ENCODE results near the gene TBCD.
"Not testable (repeated sequence)": the region's sequence is repeated elsewhere in the genome, so short reads cannot be mapped to it uniquely, and the experiment has no call there.

Gene TBCD

GRCh38 chr17:82743344-82744219 lies 8.3 kb upstream of the TBCD start:
- Mint-ChIP-seq H3K4me1 (no peaks in the 10 kb centered on the region), H3K27me3 (no peaks in the 10 kb centered on the region), H3K9me3 (peaks cover 14 to 21% of the 10 kb centered on the region in 2 donors), H3K36me3 (peaks cover 15 to 28% of the 10 kb centered on the region in 2 donors), H3K27ac (no peak overlapping the region), H3K4me3 (no peak overlapping the region)
- no peak for DNase-seq
- no peak for ATAC-seq (replicated peaks)

GRCh38 chr17:82744736-82745135 lies 7.1 kb upstream of the TBCD start:
- H3K4me3 Mint-ChIP-seq; H3K27ac Mint-ChIP-seq; H3K4me1 Mint-ChIP-seq; DNase-seq; H3K27me3 Mint-ChIP-seq; ATAC-seq (replicated peaks): not testable (repeated sequence)
- H3K36me3 Mint-ChIP-seq, result peaks cover 14 to 27% of the 10 kb centered on the region in 2 donors
- H3K9me3 Mint-ChIP-seq, result peaks cover 14 to 21% of the 10 kb centered on the region in 2 donors

GRCh38 chr17:82745524-82745923 lies 6.3 kb upstream of the TBCD start:
- H3K36me3 Mint-ChIP-seq, result peaks cover 13 to 20% of the 10 kb centered on the region in 2 donors
- ATAC-seq (replicated peaks), result no peak
- H3K4me3 Mint-ChIP-seq, result no peak overlapping the region
- peaks cover 14% of the 10 kb centered on the region in 2 donors for H3K9me3 Mint-ChIP-seq
- H3K27me3 Mint-ChIP-seq, result no peaks in the 10 kb centered on the region
- no peaks in the 10 kb centered on the region for H3K4me1 Mint-ChIP-seq
- no peak overlapping the region for H3K27ac Mint-ChIP-seq
- no peak for DNase-seq

GRCh38 chr17:82748756-82749155 lies 3.1 kb upstream of the TBCD start:
- no peaks in the 10 kb centered on the region for H3K27me3 Mint-ChIP-seq
- no peak overlapping the region for H3K27ac Mint-ChIP-seq
- H3K9me3 Mint-ChIP-seq, result peaks cover 5% of the 10 kb centered on the region in 2 donors
- no peak for ATAC-seq (replicated peaks)
- peaks cover 10 to 15% of the 10 kb centered on the region in 2 donors for H3K4me1 Mint-ChIP-seq
- H3K36me3 Mint-ChIP-seq, result peaks cover 4 to 6% of the 10 kb centered on the region in 2 donors
- H3K4me3 Mint-ChIP-seq, result no peak overlapping the region
- no peak for DNase-seq

GRCh38 chr17:82750241-82750908 lies 1.5 kb upstream of the TBCD start:
- peaks cover 5% of the 10 kb centered on the region in 2 donors for H3K9me3 Mint-ChIP-seq
- H3K27me3 Mint-ChIP-seq, result no peaks in the 10 kb centered on the region
- no peak overlapping the region for H3K27ac Mint-ChIP-seq

GRCh38 chr17:82751171-82751570 lies 694 bp upstream of the TBCD start:
- peaks cover 3% of the 10 kb centered on the region in 2 donors for H3K9me3 Mint-ChIP-seq
- peak overlapping the region; percentile 46 to 90 for H3K4me3 Mint-ChIP-seq
- H3K27ac Mint-ChIP-seq, result peak overlapping the region; percentile 42
- H3K4me1 Mint-ChIP-seq, result peaks cover 23 to 26% of the 10 kb centered on the region in 2 donors
- no peaks in the 10 kb centered on the region for H3K27me3 Mint-ChIP-seq
- H3K36me3 Mint-ChIP-seq, result peaks cover 10 to 15% of the 10 kb centered on the region in 2 donors
- DNase-seq (no peak), ATAC-seq (replicated peaks) (peak; percentile 39 to 62)

More at GRCh38 chr17:82750241-82750908, 1.5 kb upstream of the TBCD start:
- DNase-seq (no peak), ATAC-seq (replicated peaks) (no peak)
- Mint-ChIP-seq H3K36me3 (peaks cover 11 to 12% of the 10 kb centered on the region in 2 donors), H3K4me1 (peaks cover 18 to 26% of the 10 kb centered on the region in 2 donors), H3K4me3 (peak overlapping the region in 1 of 2 donors; percentile 39)

GRCh38 chr17:82752371-82753200 lies 721 bp downstream of the TBCD start:
- H3K27ac Mint-ChIP-seq, result peak overlapping the region; percentile 6
- H3K9me3 Mint-ChIP-seq, result no peaks in the 10 kb centered on the region
- ATAC-seq (replicated peaks) (peak; percentile 37 to 52), DNase-seq (no peak)
- H3K4me3 Mint-ChIP-seq, result peak overlapping the region; percentile 84 to 90
- H3K36me3 Mint-ChIP-seq, result peaks cover 11 to 19% of the 10 kb centered on the region in 2 donors
- peaks cover 23 to 26% of the 10 kb centered on the region in 2 donors for H3K4me1 Mint-ChIP-seq
- H3K27me3 Mint-ChIP-seq, result no peaks in the 10 kb centered on the region

- peaks cover 11 to 19% of the 10 kb centered on the region in 2 donors for H3K36me3 Mint-ChIP-seq
- H3K4me1 Mint-ChIP-seq, result peaks cover 23 to 26% of the 10 kb centered on the region in 2 donors
- no peak for ATAC-seq (replicated peaks)
- H3K4me3 Mint-ChIP-seq, result peak overlapping the region; percentile 84 to 89
- no peaks in the 10 kb centered on the region for H3K27me3 Mint-ChIP-seq
- no peaks in the 10 kb centered on the region for H3K9me3 Mint-ChIP-seq
- no peak overlapping the region for H3K27ac Mint-ChIP-seq
- no peak for DNase-seq
Observed at GRCh38 chr17:82753201-82753464, 1.3 kb downstream of the TBCD start.

GRCh38 chr17:82754297-82755208 lies 2.7 kb downstream of the TBCD start:
- DNase-seq (no peak), ATAC-seq (replicated peaks) (no peak)
- Mint-ChIP-seq H3K27me3 (no peaks in the 10 kb centered on the region), H3K9me3 (no peaks in the 10 kb centered on the region), H3K36me3 (peaks cover 11 to 19% of the 10 kb centered on the region in 2 donors), H3K4me3 (peak overlapping the region in 1 of 2 donors; percentile 10), H3K4me1 (peaks cover 23 to 26% of the 10 kb centered on the region in 2 donors), H3K27ac (no peak overlapping the region)

- Mint-ChIP-seq H3K36me3 (peaks cover 11 to 27% of the 10 kb centered on the region in 2 donors), H3K4me3 (no peak overlapping the region), H3K27me3 (no peaks in the 10 kb centered on the region), H3K4me1 (peaks cover 23 to 26% of the 10 kb centered on the region in 2 donors), H3K27ac (no peak overlapping the region), H3K9me3 (no peaks in the 10 kb centered on the region)
- DNase-seq (no peak), ATAC-seq (replicated peaks) (no peak)
Observed at GRCh38 chr17:82756166-82756565, 4.3 kb downstream of the TBCD start.

- ATAC-seq (replicated peaks) (no peak), DNase-seq (no peak)
- Mint-ChIP-seq H3K27ac (no peak overlapping the region), H3K9me3 (peaks cover 0 to 1% of the 10 kb centered on the region in 2 donors), H3K27me3 (no peaks in the 10 kb centered on the region), H3K4me3 (no peak overlapping the region), H3K36me3 (peaks cover 43 to 57% of the 10 kb centered on the region in 2 donors), H3K4me1 (peaks cover 7 to 10% of the 10 kb centered on the region in 2 donors)
Observed at GRCh38 chr17:82765371-82765770, 13.5 kb downstream of the TBCD start.

GRCh38 chr17:82767041-82767754 lies 15.3 kb downstream of the TBCD start:
- no peak overlapping the region for H3K27ac Mint-ChIP-seq
- H3K4me1 Mint-ChIP-seq, result peaks cover 7% of the 10 kb centered on the region in 2 donors
- peak; percentile 36 to 48 for ATAC-seq (replicated peaks)

GRCh38 chr17:82769041-82769440 lies 17.2 kb downstream of the TBCD start:
- no peak for DNase-seq
- Mint-ChIP-seq H3K4me1 (peaks cover 1% of the 10 kb centered on the region in 2 donors), H3K27me3 (no peaks in the 10 kb centered on the region), H3K36me3 (peaks cover 54 to 64% of the 10 kb centered on the region in 2 donors), H3K9me3 (peaks cover 0 to 1% of the 10 kb centered on the region in 2 donors), H3K4me3 (no peak overlapping the region), H3K27ac (no peak overlapping the region)
- ATAC-seq (replicated peaks), result no peak

More at GRCh38 chr17:82767041-82767754, 15.3 kb downstream of the TBCD start:
- Mint-ChIP-seq H3K4me3 (no peak overlapping the region), H3K9me3 (peaks cover 0 to 1% of the 10 kb centered on the region in 2 donors), H3K27me3 (no peaks in the 10 kb centered on the region), H3K36me3 (peaks cover 46 to 58% of the 10 kb centered on the region in 2 donors)
- DNase-seq, result no peak

Measured in stimulated activated naive B cell treated with anti-CD40 and anti-IgM and Interleukin-4, amounts not matched to agents 10 μg/mL and 1 μg/mL and 100 μg/mL, for 72 hours (primary cell).